ENCODE data around the gene SLC39A9.

DNA sequence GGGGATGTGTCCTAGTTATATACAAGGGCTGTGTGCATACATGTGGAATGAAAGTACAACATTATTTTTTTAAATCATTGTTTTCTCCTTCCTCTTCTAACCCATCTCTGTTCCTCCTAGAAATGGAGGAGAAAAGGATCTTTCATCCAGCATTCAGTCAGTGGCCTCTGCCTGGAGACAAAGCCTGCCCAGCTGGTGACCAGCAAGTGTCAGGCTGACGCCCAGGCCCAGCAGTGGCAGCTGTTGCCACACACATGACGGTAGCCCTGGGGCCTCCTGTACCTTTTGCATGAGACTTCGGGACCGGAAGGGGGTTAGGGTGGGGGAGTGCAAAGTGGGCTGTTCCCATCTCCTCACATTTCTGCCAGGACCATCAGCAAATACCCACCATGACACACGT is 46.6 kb upstream of the SLC39A9 start:
- TF ChIP-seq, protein P1, sequence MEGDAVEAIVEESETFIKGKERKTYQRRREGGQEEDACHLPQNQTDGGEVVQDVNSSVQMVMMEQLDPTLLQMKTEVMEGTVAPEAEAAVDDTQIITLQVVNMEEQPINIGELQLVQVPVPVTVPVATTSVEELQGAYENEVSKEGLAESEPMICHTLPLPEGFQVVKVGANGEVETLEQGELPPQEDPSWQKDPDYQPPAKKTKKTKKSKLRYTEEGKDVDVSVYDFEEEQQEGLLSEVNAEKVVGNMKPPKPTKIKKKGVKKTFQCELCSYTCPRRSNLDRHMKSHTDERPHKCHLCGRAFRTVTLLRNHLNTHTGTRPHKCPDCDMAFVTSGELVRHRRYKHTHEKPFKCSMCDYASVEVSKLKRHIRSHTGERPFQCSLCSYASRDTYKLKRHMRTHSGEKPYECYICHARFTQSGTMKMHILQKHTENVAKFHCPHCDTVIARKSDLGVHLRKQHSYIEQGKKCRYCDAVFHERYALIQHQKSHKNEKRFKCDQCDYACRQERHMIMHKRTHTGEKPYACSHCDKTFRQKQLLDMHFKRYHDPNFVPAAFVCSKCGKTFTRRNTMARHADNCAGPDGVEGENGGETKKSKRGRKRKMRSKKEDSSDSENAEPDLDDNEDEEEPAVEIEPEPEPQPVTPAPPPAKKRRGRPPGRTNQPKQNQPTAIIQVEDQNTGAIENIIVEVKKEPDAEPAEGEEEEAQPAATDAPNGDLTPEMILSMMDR (IDR thresholded peaks at IDR 0.05), result no peak
- no peak for TF ChIP-seq POLR2A (IDR thresholded peaks at IDR 0.05)
